Right hindlimb (tissue), 1 donor: Measurements from ENCODE around the gene PRR27.
"Not testable (repeated sequence)": the region's sequence is repeated elsewhere in the genome, so short reads cannot be mapped to it uniquely, and the experiment has no call there.

Experiments used
- DNase-seq: peaks from one replicate; pipeline ENCODE4 v3.0.0-alpha.2; 2018

Gene PRR27

DNA sequence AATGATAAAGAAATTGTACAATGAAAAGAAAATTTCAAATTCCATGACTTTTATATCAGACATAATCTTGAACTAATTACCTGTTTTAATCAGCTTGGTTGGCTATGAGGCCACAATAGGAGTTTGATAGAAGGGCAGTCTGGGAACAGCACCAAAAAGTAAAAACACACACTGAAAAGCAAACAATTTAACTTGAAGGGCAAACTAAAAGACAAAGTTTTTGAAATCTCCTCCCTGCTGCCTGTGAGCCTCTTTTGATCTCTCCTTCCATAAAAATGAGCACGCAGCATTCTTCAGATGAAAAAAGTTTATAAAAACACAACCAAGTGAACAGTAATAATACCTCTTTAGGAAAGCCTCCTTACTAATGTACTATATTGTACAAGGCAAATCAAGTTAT is 49.6 kb downstream of the PRR27 start:
- DNase-seq = no peak

DNA sequence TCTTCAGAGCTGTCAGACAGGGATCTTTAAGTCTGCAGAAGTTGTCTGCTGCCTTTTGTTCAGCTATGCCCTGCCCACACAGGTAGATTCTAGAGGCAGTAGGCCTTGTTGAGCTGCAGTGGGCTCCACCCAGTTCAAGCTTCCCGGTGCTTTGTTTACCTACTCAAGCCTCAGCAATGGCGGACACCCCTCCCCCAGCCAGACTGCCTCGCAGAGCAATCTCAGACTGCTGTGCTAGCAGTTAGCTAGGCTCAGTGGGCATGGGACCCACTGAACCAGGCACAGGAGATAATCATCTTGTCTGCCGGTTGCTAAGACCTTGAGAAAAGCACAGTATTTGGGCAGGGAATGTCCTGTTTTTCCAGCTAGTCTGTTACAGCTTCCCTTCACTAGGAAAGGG is 58.7 kb downstream of the PRR27 start:
- not testable (repeated sequence) for DNase-seq
